GM12865 (cell line): ENCODE results near the gene TTLL5.
A peak's percentile ranks its signal among the peaks of the same experiment; 100 is the strongest.

Experiments used
- DNase-seq: peaks from one replicate; pipeline ENCODE4 v3.0.0; 2010; ENCODE audit warnings: low read depth
- H3K4me3 ChIP-seq: 2 replicates; pipeline ENCODE4 v1.5.1; 2011; ENCODE audit warnings: mild to moderate bottlenecking, low read depth, low read length, control low read depth
- TF ChIP-seq, protein P1 (sequence below): IDR thresholded peaks from 2 replicates; pipeline ENCODE4 v1.5.1; 2011; ENCODE audit warnings: low read length, control low read depth, low read depth, inconsistent platforms; ENCODE audit not compliant: insufficient read depth; ENCODE audit errors: missing control alignments

Gene TTLL5, protein sequence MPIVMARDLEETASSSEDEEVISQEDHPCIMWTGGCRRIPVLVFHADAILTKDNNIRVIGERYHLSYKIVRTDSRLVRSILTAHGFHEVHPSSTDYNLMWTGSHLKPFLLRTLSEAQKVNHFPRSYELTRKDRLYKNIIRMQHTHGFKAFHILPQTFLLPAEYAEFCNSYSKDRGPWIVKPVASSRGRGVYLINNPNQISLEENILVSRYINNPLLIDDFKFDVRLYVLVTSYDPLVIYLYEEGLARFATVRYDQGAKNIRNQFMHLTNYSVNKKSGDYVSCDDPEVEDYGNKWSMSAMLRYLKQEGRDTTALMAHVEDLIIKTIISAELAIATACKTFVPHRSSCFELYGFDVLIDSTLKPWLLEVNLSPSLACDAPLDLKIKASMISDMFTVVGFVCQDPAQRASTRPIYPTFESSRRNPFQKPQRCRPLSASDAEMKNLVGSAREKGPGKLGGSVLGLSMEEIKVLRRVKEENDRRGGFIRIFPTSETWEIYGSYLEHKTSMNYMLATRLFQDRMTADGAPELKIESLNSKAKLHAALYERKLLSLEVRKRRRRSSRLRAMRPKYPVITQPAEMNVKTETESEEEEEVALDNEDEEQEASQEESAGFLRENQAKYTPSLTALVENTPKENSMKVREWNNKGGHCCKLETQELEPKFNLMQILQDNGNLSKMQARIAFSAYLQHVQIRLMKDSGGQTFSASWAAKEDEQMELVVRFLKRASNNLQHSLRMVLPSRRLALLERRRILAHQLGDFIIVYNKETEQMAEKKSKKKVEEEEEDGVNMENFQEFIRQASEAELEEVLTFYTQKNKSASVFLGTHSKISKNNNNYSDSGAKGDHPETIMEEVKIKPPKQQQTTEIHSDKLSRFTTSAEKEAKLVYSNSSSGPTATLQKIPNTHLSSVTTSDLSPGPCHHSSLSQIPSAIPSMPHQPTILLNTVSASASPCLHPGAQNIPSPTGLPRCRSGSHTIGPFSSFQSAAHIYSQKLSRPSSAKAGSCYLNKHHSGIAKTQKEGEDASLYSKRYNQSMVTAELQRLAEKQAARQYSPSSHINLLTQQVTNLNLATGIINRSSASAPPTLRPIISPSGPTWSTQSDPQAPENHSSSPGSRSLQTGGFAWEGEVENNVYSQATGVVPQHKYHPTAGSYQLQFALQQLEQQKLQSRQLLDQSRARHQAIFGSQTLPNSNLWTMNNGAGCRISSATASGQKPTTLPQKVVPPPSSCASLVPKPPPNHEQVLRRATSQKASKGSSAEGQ (N-terminal part only)

DNA sequence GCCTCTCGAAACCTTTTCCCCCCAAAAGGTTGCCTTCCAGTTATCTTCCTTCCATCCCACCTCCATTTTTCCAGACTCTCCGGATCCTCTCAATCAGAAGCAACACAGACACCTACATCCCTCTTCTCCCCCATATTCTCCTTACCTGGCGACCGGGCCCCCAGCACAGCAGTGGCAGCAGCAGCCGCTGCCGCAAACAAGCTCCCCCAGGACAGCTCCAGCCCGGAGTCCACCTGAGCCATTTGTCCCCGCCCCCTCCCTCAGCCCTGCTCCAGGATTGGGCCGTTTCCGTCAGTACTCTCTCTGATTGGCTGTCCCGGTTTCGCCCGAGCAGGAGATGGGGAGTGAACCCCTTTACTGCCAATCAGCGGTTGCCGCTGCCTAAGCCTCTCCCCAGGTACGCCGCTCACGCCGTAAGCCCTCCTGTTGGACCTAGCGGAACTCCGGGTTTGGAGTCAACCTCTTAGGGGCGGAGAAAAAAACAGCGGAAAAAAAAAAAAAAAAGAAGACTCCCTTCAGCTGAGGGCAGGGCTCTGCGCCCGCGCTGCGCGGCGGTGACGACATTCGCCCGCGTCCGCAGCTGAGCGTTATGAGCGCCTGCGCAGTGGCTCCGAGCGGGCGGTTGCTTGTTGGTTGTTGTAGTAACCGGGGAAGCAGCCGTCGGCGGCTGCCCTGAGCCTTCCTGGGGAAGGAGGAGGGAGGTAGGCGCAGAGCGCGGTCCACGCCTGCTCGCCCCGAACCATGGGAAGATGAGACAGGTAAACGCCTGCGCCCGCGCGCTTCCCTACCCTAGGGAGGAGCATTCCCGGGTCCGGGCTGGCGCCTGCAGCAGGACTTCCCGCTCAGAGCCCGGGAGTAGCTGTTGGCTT is at the start of gene TTLL5, which contains the start of gene ERG28:
Gene TTLL5, plus strand, starts transcription at position 617 of the 869 bp plus-strand sequence. CDS start 1,904 bp downstream, outside the sequence.
Gene ERG28, minus strand, starts transcription at position 247 of the 869 bp plus-strand sequence. CDS start 3,374 bp downstream, outside the sequence.
- TF ChIP-seq, protein P1, sequence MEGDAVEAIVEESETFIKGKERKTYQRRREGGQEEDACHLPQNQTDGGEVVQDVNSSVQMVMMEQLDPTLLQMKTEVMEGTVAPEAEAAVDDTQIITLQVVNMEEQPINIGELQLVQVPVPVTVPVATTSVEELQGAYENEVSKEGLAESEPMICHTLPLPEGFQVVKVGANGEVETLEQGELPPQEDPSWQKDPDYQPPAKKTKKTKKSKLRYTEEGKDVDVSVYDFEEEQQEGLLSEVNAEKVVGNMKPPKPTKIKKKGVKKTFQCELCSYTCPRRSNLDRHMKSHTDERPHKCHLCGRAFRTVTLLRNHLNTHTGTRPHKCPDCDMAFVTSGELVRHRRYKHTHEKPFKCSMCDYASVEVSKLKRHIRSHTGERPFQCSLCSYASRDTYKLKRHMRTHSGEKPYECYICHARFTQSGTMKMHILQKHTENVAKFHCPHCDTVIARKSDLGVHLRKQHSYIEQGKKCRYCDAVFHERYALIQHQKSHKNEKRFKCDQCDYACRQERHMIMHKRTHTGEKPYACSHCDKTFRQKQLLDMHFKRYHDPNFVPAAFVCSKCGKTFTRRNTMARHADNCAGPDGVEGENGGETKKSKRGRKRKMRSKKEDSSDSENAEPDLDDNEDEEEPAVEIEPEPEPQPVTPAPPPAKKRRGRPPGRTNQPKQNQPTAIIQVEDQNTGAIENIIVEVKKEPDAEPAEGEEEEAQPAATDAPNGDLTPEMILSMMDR = no peak
- H3K4me3 ChIP-seq = peak within 1 kb of the TSS; percentile 98
- peak; percentile 99 for DNase-seq

DNA sequence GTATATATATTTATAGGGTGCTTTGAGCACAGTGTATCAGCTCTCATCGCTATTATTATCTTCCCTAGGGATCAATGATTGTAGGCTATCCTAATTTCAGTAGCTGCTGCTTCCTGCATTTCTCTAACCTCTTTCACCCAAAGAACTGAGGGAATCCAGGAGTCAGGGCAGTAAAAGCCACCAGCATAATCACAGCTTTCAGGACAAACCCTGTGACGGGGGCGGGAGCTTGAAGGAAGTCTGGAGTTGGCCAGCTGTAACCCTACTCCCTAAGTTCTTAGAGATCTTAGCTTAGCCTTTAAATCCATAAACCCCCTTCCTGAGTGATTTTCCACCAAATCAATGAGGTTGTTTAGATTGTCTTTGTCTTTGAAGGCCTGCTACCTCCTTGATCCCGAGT is 48.9 kb upstream of the TTLL5 start:
- no peak overlapping the region for H3K4me3 ChIP-seq
- TF ChIP-seq, protein P1 = no peak
- no peak for DNase-seq

DNA sequence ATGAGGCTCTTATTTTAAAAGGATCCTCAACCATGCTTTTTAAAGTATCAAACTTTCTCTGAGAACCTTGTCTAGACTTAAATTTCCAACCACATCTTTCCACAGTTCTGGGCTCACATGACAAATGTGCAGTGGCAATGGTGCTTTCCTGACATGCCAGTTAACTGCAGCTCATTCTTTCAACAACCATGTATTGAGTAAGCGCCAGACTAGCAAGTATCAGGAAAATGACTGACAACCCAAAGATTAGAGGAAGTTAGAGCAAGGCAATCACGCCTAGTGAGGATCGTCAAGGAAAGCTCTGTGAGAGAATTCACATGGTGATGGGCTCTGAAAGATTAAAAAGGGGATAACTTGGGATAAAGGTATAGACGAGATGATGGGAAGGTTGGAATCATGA is 46.9 kb upstream of the TTLL5 start:
- TF ChIP-seq, protein P1 = no peak
- H3K4me3 ChIP-seq = no peak overlapping the region
- DNase-seq = no peak

DNA sequence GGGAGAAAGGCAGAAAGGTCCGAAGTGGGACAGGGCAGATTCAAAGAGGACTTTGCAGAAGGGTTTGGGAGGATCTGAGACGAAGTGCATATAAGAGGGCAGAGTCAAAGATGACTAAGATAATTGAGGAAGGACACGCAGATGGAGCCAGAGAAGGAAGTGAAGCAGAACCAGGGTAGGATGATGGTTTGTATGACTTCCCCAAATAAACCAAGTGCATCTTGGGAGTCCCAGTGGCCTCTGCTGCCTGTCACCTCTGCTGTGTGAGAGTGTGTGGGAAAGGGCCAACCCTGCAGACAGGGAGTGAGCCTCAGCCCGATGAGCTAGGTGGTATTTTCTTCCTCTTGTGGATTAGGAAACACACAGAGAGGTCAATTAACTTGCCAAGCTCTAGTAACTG is 45.8 kb upstream of the TTLL5 start:
- TF ChIP-seq, protein P1 = no peak
- peak; percentile 5 for DNase-seq
- H3K4me3 ChIP-seq = no peak overlapping the region

DNA sequence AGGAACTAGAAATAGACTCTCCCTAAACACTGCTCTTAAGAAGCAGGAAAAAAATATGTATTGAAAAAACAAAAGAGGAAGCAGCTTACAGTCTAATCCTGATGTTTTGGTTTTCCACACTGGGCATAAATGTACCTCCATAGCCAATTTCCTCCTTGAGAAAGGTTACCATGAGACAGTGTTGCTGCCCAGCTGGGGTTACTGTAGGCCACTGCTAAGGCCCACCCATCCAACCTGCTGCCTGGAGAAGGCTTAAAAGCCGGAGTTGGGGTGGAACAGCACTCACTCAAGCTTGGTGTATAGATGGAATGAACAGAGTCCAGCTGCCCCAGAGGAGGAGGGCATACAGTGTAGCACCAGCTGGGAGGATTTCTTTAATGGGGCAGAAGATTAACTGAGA is 41.5 kb upstream of the TTLL5 start:
- TF ChIP-seq, protein P1 = no peak
- no peak overlapping the region for H3K4me3 ChIP-seq
- no peak for DNase-seq
